HepG2 (cell line): ENCODE measurements around the gene RPH3AL. TPM values are rescaled to one million over a fixed set of nuclear protein-coding genes. Genes with fewer than 3 reads are reported as not detected.

Experiments used
- ATAC-seq: fragments of 200-7000 bp; cut with Tn5 transposase; 3 replicates; pipeline ENCODE4 v1.9.1; 2020; ENCODE audit warnings: mild to moderate bottlenecking, moderate library complexity
- BruUV-seq: library from RNA; stranded (reverse); fragments of 400-500 nt; replicated peaks from 2 replicates; lab custom pipeline; 2021; lab: Mats Ljungman, UMichigan
- CTCF ChIA-PET: fragments of 300-600 bp; formaldehyde crosslinking; extraction: SDS; loops from one replicate; lab custom pipeline; 2021; ENCODE audit warnings: low total read pairs, inconsistent platforms, low intra/inter-chr PET ratio; lab: Yijun Ruan, JAX
- POLR2A ChIA-PET: fragments of 350-600 bp; sonication (Branson Sonifier 250); formaldehyde crosslinking; loops from one replicate; lab custom pipeline; 2020; ENCODE audit warnings: antibody characterized with exemption, inconsistent platforms; lab: Yijun Ruan, JAX
- DNase-seq: peaks from one replicate; pipeline ENCODE4 v3.0.0-alpha.2; 2015; ENCODE audit warnings: low spot score
- FAIRE-seq: peaks from 3 replicates; lab custom pipeline; 2011; peaks lifted over from hg19 to GRCh38; lab: Jason Lieb, UNC
- H2AFZ ChIP-seq: one replicate; pipeline ENCODE4 v1.6.1; 2011; ENCODE audit warnings: low read length, inconsistent platforms
- H3K27ac ChIP-seq: fragments of 300-600 bp; 3 replicates; pipeline ENCODE4 v1.8.0; 2011; ENCODE audit warnings: mixed run types, mild to moderate bottlenecking, mixed read lengths, low read length, inconsistent platforms; ENCODE audit not compliant: insufficient read depth; ENCODE audit errors: extremely low read length
- H3K27me3 ChIP-seq, 2 experiments: fragments of 200-600 bp in 1 of 2; 2 replicates in 1 of 2; 3 replicates in 1 of 2; pipeline versions ENCODE4 v1.6.0 to v1.8.0; 2011; ENCODE audit warnings: low read length in 2 of 2, mild to moderate bottlenecking in 2 of 2, moderate library complexity in 2 of 2, inconsistent platforms in 1 of 2; ENCODE audit not compliant: insufficient read depth in 2 of 2, control insufficient read depth in 1 of 2
- H3K36me3 ChIP-seq, 2 experiments: fragments of 200-600 bp in 1 of 2; replicated peaks in 1 of 2; 2 replicates in 1 of 2; 3 replicates in 1 of 2; pipeline versions ENCODE4 v1.5.1 to v1.8.0; 2011; ENCODE audit warnings: low read length in 2 of 2, inconsistent platforms in 1 of 2; ENCODE audit not compliant: insufficient read depth in 2 of 2, control insufficient read depth in 1 of 2
- H3K4me1 ChIP-seq: 2 replicates; pipeline ENCODE4 v1.5.1; 2012; ENCODE audit warnings: low read length, inconsistent platforms; ENCODE audit not compliant: insufficient read depth
- H3K4me2 ChIP-seq: 2 replicates; pipeline ENCODE4 v1.6.0; 2011; ENCODE audit warnings: low read depth, low read length, inconsistent platforms
- H3K4me3 ChIP-seq, 3 experiments: fragments of 200-600 bp in 1 of 3; sonication (generic), shearing (Covaris generic) in 1 of 3; replicated peaks in 1 of 3; 2 replicates each; pipeline ENCODE4 v1.5.1; 2011 to 2016; ENCODE audit warnings: low read length in 3 of 3, inconsistent platforms in 2 of 3, low read depth in 2 of 3, mild to moderate bottlenecking in 2 of 3, control low read depth in 1 of 3, mixed read lengths in 1 of 3; ENCODE audit not compliant: insufficient read depth in 1 of 3
- H3K79me2 ChIP-seq: one replicate; pipeline ENCODE4 v1.6.1; 2011; ENCODE audit warnings: low read length, inconsistent platforms; ENCODE audit not compliant: insufficient read depth
- H3K9ac ChIP-seq: 2 replicates; pipeline ENCODE4 v1.6.0; 2011; ENCODE audit warnings: mild to moderate bottlenecking, low read depth, low read length, inconsistent platforms; ENCODE audit not compliant: insufficient read depth
- H3K9me3 ChIP-seq: 2 replicates; pipeline ENCODE4 v1.5.1; 2012; ENCODE audit warnings: mild to moderate bottlenecking, low read length
- H4K20me1 ChIP-seq: 2 replicates; pipeline ENCODE4 v1.6.0; 2011; ENCODE audit warnings: inconsistent platforms, mild to moderate bottlenecking, low read length, moderate library complexity; ENCODE audit not compliant: insufficient read depth
- SMAD9 ChIP-seq: sonication (generic); formaldehyde crosslinking; IDR thresholded peaks from 2 replicates; pipeline ENCODE4 v1.5.1; 2020; ENCODE audit warnings: mild to moderate bottlenecking, missing genetic modification reagents
- ZNF768 ChIP-seq: sonication (generic); formaldehyde crosslinking; IDR thresholded peaks from 2 replicates; pipeline ENCODE4 v1.4.0; 2020; ENCODE audit warnings: missing genetic modification reagents
- WGBS: methylation state at CpG from one replicate; pipeline ENCODE4 v1.1.6; 2017; ENCODE audit warnings: low lambda C conversion rate; 5-methylcytosine and 5-hydroxymethylcytosine counted together
- in situ Hi-C: cut with HindIII; loops from 2 replicates; pipeline ENCODE4 v1.10.0; 2017; ENCODE audit warnings: low pct_unique_long_range_greater_than_20kb; ENCODE audit not compliant: extremely low pct_ligation_motif_present
- intact Hi-C: fragments of 100-400 bp; cut with micrococcal nuclease; formaldehyde crosslinking; loops from one replicate; pipeline ENCODE4 v1.10.0; 2022; ENCODE audit not compliant: unreplicated experiment
- polyA plus RNA-seq, 8 experiments: library from polyadenylated mRNA; depleted of rRNA in 3 of 8; stranded (reverse) in 7 of 8; unstranded in 1 of 8; fragments of >200 nt; fragmentation: Illumina TruSeq in 4 of 8; extraction: Trizol in 4 of 8; gene quantifications; 2 replicates each; pipeline versions ENCODE4 v1.2.1 to v1.2.3, GENCODE V29; 2011 to 2016; ENCODE audit warnings: low read depth in 4 of 8, missing spikeins in 1 of 8, mixed read lengths in 1 of 8; ENCODE audit not compliant: insufficient read depth in 1 of 8
- total RNA-seq, 5 experiments: library from RNA; depleted of rRNA; stranded (reverse); fragments of >200 nt; fragmentation: Illumina TruSeq; extraction: Trizol; gene quantifications; 2 replicates each; pipeline ENCODE4 v1.2.3, GENCODE V29; 2016; ENCODE audit warnings: low read depth in 1 of 5
- TF ChIP-seq, protein P1 (sequence below): sonication (generic); formaldehyde crosslinking; IDR thresholded peaks from 2 replicates; pipeline ENCODE4 v1.5.0; 2020; ENCODE audit warnings: mild to moderate bottlenecking, missing genetic modification reagents

Gene RPH3AL
- total and polyA plus RNA-seq, 2 of the 13 experiments (the other 11 are each of a cell fraction or from before 2014, with no cell fraction given), result 7.8 to 16.4 TPM

DNA sequence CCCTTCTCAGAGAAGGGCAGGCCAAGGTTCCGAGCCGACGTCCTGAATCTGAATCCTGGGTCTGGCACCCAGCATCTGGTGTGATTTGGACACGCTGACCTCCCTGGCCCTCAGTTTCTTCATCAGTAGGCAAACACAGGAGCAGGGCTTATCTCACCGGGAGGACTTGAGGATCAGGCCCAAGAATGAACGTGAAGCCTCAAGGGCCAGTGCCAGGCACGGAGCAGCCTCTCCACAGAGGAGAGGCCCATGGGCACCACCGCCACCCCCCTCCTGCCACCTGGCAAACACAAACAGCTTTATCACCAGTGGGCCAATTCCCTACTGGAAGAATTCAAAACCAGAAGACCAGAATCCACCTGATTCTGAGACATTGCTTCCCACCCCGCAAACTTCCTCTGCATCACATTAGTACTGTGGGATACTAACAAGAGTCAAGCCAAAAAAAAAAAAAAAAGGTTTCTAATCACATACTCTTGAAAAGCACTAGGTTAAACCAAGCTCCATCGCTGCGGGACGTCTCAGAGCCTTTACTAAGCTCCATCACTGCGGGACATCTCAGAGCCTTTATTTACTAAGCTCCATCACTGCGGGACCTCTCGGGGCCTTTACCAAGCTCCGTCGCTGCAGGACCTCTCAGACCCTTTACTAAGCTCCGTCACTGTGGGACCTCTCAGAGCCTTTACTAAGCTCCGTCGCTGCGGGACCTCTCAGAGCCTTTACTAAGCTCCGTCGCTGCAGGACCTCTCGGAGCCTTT, 103.2 kb downstream of the RPH3AL start (continued):
- no peak for TF ChIP-seq SMAD9 (CRISPR knock-in tag)

DNA sequence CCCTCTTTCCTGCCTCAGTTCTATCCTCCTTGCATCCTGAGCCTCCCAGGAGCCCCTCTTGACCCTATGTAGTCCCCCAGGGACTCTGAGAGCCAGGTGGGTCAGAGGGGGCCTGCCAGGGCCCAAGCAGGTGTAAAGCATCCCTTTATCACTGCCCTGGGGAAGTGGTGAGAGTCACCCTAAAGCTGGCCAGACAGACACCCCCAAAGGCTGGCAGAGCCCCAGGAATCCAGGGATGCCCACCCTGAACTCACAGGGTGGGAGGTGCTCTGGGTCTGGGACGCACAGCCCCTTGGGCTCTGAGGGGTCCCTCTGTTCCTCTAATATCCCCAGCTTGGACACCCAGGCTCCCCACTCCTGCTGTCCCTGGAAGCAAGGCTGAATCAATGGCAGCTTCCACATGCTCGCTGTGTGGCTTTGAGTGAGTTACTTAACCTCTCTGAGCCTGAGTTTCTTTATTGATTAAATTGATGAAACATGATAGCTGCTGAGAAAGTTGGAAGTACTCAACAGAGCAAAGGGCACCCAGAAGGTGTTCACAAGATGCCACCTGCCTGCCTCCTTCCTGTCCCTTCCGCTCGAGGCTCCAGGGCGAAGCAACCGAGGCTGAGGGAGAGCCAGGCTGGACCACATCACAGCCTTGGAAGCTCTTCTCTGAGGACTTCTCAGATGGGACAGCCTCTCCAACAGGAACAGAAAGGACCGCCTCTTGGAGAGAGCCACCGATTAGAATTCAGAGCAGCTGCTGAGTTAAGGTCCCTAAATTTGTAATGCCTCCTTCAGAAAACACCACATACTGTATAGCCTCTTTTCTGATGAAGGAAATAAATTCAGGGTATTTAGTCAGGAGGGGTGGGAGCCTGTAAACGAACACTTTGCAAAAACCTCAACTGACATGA, 104.0 kb downstream of the RPH3AL start:
- intact Hi-C loops, result no loop called here
- WGBS, result 89% methylated on average over 8 of the region's 9 CpGs
- CTCF ChIA-PET, result no interaction called here
- Histone ChIP-seq H3K4me2 (no peak overlapping the region), H3K9ac (no peak overlapping the region), H3K4me3 (no peak overlapping the region), H3K79me2 (no peaks in the 10 kb centered on the region), H4K20me1 (no peaks in the 10 kb centered on the region), H3K9me3 (no peaks in the 10 kb centered on the region), H3K27me3 (no peaks in the 10 kb centered on the region), H3K36me3 (peaks cover 10 to 16% of the 10 kb centered on the region in 2 experiments; a peak in 4 of 5 replicates), H3K4me1 (no peaks in the 10 kb centered on the region), H2AFZ (no peak overlapping the region), H3K27ac (no peak overlapping the region)
- ATAC-seq (no peak), DNase-seq (no peak), FAIRE-seq (no peak)
- TF ChIP-seq ZNF768, result peak; percentile 88
- TF ChIP-seq, protein P1, sequence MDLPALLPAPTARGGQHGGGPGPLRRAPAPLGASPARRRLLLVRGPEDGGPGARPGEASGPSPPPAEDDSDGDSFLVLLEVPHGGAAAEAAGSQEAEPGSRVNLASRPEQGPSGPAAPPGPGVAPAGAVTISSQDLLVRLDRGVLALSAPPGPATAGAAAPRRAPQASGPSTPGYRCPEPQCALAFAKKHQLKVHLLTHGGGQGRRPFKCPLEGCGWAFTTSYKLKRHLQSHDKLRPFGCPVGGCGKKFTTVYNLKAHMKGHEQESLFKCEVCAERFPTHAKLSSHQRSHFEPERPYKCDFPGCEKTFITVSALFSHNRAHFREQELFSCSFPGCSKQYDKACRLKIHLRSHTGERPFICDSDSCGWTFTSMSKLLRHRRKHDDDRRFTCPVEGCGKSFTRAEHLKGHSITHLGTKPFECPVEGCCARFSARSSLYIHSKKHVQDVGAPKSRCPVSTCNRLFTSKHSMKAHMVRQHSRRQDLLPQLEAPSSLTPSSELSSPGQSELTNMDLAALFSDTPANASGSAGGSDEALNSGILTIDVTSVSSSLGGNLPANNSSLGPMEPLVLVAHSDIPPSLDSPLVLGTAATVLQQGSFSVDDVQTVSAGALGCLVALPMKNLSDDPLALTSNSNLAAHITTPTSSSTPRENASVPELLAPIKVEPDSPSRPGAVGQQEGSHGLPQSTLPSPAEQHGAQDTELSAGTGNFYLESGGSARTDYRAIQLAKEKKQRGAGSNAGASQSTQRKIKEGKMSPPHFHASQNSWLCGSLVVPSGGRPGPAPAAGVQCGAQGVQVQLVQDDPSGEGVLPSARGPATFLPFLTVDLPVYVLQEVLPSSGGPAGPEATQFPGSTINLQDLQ (CRISPR knock-in tag), result no peak
- no TSS peak for BruUV-seq
- POLR2A ChIA-PET, result no interaction called here
- in situ Hi-C loops, result no loop called here
